GM21528 (cell line): Measurements from ENCODE around the gene SORCS2.
"Not testable (repeated sequence)": the region's sequence is repeated elsewhere in the genome, so short reads cannot be mapped to it uniquely, and the experiment has no call there.

Source experiments
- ATAC-seq: cut with Tn5 transposase; IDR thresholded peaks from one replicate; pipeline ENCODE4 v1.9.1; 2021; ENCODE audit warnings: mild to moderate bottlenecking, moderate library complexity; ENCODE audit not compliant: unreplicated experiment, low FRiP score

SORCS2 gene

GRCh38 chr4:7582313-7583097 lies 390.2 kb downstream of the SORCS2 start:
- ATAC-seq = no peak

DNA sequence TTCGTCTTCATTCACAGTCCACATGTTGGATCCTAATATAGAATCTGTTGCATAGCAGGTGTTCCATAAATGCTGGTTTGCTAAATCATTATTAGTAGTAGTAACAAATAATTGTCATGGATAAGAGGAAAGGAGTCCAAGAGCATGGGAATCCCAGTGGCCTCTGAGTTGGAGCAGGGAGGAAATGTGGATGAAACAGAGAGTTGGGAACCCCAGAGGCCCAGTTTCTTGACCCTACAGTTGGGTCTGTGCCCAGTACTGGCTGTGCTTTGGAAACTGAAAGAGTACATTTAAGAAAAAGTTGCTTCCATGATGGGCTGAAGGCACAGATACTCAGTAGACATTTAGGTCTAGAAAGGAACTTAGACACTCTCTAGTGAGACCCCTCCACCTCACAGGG lies 391.8 kb downstream of the SORCS2 start:
- ATAC-seq = no peak

DNA sequence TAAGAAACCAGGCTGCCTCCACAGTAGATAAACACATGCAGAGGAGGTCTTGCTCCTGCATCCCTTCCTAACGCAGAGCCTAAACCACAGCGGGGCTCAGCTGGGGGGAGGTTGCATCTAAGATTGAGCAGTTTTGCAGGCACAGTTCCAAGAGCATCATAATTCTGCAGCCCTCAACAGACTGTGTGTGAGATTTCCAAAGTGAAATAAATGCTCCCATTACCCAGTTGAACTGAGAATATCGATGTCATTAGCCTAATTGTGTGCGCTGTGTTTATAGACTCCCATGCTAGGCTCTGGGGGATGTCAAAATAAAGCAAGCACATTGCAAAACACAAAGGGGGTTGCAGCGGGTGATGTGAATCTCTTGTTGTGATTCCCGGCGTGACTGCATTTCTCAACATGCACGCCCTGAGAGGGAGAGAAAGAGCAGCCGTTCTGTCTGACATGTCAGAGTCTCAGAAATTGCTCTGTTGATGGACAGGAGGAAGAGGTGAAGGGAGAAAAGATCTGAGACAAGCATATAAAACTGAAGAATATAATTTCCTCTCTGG lies 392.3 kb downstream of the SORCS2 start:
- no peak for ATAC-seq

GRCh38 chr4:7585768-7586167 lies 393.4 kb downstream of the SORCS2 start:
- no peak for ATAC-seq

GRCh38 chr4:7587433-7588405 lies 395.4 kb downstream of the SORCS2 start:
- no peak for ATAC-seq

DNA sequence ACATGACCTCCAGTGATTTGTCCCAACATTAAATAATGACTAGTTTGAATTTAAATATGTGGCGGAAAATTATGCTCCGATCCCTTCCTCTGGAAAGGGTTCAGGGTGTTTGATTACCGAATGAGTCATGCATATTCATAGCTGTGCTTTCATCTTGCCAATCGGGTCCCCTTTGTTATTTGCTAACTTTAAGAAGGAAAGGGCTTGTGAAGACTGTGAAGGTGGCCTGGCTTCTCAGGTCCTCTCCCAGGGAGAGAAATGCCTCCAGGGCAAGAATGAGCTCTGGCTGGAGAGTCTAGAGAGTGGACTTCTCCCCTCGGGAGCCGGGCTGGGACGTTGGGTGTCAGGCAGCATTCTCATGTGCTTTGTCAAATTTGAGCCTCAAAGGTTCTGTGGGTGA lies 397.9 kb downstream of the SORCS2 start:
- ATAC-seq = no peak

GRCh38 chr4:7590899-7591298 lies 398.6 kb downstream of the SORCS2 start:
- no peak for ATAC-seq

DNA sequence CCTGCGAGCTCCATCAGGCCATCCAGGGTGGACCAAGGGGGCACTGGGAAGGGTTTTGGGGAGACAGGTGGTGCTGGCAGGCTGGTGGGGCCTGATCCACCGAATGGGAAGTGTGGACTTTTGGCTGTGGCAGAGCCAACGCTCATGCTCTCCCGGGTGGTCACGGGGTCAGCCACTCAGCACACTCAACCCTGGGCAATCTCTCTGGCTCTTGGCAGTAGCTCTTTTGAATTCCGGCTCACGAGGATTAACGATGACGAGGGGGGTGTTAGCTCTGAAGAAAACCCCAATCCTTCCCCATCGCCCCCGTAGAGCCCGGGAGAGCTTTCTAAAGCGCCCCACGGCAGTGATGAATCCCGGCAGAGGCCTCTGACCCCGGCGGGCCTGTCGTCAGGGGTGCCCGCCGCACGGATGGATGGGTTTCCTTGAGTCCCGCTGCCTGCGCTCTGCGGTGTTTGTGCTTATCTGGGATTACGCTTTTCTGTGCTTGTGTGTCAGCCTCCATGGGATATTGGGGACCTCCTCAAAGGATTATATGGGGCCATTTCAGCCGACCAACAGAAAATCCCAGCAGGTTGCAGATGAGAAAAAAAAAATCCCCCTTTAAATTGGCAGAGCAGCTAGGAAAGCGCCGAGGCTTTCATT lies 399.2 kb downstream of the SORCS2 start:
- ATAC-seq = no peak

DNA sequence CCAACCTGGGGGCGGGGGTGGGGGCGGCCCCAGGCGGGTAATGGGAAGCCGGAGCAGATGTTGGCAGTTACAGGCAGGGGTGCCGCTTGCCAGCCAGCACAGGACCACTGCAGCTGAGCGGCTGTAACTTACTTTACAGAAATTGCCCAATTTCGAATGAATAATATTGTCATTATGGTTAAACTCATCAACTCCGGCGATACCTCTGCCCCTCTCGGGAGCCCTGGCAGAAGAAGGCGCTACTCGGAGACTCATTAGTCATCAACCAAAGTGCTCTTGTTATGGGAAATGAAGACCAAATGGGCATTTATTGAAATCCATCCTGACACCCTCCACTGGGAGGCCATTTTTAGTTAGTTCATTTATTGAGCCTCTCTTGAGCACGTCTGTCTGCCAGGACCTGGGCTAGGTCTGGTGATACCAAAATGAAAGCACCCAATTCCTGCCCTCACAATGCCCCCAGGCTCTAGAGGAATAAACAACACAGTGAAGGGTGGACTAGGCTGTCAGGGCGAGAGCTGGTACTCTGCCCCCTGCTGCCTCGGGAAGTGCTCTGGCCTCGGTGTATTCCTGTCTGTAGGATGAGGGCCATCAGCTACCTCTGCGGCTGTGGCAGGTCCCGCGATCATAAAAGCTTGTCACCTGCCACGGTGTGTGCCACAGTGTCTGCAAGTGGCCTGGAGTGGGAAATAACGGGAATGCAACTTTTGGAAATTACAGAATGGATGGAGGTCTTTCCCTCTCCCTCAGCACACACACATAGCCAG lies 401.5 kb downstream of the SORCS2 start:
- no peak for ATAC-seq

GRCh38 chr4:7595934-7596461 lies 403.7 kb downstream of the SORCS2 start:
- no peak for ATAC-seq

DNA sequence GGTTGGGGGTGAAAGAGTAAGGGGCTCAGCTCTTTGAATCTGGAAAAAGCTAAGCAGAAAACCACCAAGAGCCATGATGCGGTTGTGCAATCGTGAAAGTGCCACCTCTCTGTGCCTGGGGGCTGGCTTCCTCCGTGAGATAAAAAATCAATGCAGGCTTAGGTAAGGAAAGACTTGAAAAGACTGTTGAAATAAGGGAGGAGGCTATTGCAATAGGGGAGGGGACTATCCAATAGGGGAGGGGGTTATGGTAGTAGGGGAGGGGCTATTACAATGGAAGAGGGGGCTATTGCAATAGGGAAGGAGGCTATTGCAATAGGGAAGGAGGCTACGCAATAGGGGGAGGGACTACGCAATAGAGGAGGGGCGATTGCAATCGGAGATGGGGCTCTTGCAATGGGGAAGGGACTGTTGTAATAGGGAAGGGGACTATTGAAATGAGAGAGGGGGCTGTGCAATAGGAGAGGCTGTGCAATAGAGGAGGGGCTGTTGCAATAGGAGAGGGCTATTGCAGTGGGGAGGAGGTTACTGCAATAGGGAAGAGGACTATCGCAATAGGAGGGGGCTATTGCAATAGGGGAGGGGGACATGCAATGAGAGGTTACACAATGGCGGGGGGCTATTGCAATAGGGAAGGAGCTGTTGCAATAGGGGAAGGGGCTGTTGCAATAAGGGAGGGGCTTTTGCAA lies 404.7 kb downstream of the SORCS2 start:
- no peak for ATAC-seq

DNA sequence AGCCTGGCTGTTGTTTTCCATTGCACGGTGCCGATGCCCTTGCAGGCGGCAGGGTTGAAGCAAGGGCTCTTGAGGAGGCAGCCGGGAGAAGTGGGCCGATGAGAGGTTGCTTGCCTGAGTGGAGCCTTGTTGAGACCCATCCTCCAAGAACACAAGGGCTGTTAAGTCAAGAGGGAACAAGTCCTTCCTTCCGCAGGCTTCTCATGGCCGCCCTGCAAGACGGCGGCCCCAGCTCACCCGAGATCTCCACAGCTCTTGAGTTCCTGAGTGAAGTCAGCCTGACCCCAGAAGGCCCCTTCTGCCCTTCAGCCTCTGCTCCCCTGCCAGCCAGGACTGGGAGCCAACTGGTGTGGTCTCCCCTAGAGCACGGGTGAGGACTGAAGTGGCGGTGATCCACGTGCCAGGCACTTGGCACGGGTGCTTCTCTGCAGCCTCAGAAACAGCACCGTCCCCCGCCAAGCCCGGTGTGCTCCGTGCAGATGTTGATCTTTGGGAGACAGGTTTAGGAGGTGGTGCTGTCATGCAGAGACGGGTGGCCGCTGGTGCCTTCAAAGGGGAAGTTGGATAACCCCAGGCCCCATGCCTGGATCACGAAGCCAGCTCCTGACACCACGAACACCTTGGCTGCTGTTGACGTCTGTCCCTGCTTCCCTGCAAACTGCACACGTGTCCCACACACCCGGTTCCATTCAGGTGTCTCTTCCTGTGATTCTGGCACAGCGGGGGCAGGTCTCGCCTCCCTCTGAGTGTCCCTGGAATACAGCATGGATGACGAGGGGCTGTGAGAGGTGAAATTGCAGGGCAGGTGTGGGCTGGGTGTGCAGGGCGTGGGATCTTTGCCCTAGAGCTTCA lies 406.8 kb downstream of the SORCS2 start:
- no peak for ATAC-seq

GRCh38 chr4:7600247-7600646 lies 407.9 kb downstream of the SORCS2 start:
- no peak for ATAC-seq

GRCh38 chr4:7602166-7602565 lies 409.8 kb downstream of the SORCS2 start:
- ATAC-seq = not testable (repeated sequence)

DNA sequence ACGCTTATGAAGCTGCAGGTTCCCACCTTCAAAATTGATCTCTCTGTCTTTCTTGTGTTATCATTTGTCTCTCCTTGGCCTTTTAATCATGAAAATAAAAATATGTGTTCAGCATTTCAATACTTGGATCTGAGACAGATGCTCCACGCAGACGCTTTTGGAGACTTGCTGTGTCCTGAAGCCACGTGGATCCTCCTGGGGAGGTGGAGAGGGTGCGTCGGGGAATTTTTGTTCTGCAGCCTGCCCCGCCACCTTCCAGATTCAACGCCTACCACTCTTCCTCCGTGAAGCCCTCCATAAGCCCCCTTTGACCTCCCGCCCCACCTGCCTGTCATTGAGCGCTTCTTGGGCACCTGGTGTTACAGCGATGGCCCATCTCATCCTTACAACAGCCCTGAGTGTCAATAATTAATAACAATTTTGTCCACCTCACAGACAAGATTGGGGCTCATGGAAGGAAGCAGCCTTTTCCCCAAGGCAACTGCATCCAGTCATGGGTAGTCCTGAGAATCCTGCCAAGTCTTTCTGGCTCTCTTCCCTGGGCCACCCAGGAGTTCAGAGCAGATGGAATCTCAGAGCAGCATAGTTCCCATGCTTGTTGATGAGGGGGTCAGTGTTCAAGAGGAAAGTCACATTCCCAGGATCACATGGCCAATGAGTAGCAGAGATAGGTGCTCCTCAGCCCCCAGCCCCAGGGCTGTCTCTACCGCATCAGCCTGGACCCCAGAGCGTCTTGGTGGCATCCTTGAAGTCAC lies 415.0 kb downstream of the SORCS2 start:
- no peak for ATAC-seq

GRCh38 chr4:7608046-7608445 lies 415.7 kb downstream of the SORCS2 start:
- ATAC-seq = no peak

DNA sequence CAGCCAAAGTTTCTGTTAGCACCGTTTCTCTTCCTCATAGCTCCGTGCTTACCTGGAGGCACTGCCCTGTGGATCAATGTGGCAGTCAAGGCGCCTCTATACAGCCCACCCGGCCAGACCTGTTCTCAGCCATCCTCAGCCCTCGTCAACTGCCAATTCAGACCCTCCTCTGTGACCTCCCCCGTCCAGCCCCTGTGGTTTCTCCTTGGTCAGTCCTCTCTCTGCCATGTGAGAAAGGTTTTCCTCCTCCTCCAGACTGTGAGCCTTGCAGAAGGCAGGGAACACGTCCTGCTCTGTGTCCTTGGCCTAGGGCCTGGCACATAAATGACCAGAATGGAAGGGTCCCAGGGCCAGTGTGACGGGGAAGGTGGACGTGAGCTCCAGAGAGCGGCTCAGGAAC lies 417.0 kb downstream of the SORCS2 start:
- ATAC-seq = no peak
